Spleen (tissue), 7 donors: Measurements from ENCODE around the gene S1PR2.

Source experiments
- POLR2A ChIP-seq, 3 donors: fragments of 450-650 bp; IDR thresholded peaks; one replicate each; pipeline ENCODE4 v1.5.1; 2017; ENCODE audit warnings: antibody characterized with exemption in 3 of 3, mild to moderate bottlenecking in 1 of 3
- POLR2AphosphoS5 ChIP-seq, 3 donors: sonication (generic); formaldehyde crosslinking; IDR thresholded peaks; one replicate each; pipeline ENCODE4 v1.5.1; 2017; ENCODE audit warnings: antibody characterized with exemption in 3 of 3
- TF ChIP-seq, protein P1 (sequence below), 11 experiments: fragments of 200-600 bp in 7 of 11; fragments of 450-650 bp in 4 of 11; sonication (generic) in 4 of 11; IDR thresholded peaks in 8 of 11; conservative IDR thresholded peaks in 3 of 11; 1 replicate in 7 of 11; 2 replicates in 4 of 11; pipeline versions ENCODE4 v1.4.0 to v1.8.0; 2016 to 2021; ENCODE audit warnings: antibody characterized with exemption in 11 of 11, inconsistent platforms in 4 of 11, mild to moderate bottlenecking in 1 of 11
- donor health status: DM: no; HTN: no; CAD: no; lungs with moderate emphysema.
- donor health status: DM: no; HTN: no; CAD: no.
- donor health status: DM: no; HTN: no; CAD: no.

DNA sequence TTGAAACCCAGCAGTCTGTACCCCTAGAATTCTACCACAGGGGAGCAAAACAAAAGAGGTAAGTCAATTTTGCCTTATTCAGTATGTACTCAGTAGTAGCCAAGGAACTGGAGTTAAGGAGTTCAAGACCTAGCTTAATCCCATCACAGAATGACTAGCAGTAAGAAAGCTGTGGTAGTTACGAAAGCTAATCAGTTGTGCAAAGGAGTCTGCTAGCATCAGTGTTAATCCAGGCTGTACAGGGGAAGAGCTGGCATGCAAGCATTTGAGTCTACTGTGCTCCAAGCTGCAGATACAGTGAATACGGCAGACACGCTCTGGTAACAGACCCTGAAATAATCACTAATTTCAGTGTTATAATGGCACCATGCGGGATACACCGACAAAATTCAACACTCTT is 41.1 kb downstream of the S1PR2 start:
- TF ChIP-seq, protein P1, sequence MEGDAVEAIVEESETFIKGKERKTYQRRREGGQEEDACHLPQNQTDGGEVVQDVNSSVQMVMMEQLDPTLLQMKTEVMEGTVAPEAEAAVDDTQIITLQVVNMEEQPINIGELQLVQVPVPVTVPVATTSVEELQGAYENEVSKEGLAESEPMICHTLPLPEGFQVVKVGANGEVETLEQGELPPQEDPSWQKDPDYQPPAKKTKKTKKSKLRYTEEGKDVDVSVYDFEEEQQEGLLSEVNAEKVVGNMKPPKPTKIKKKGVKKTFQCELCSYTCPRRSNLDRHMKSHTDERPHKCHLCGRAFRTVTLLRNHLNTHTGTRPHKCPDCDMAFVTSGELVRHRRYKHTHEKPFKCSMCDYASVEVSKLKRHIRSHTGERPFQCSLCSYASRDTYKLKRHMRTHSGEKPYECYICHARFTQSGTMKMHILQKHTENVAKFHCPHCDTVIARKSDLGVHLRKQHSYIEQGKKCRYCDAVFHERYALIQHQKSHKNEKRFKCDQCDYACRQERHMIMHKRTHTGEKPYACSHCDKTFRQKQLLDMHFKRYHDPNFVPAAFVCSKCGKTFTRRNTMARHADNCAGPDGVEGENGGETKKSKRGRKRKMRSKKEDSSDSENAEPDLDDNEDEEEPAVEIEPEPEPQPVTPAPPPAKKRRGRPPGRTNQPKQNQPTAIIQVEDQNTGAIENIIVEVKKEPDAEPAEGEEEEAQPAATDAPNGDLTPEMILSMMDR (IDR thresholded peaks at IDR 0.05 in 8 of 11, conservative IDR thresholded peaks at IDR 0.05 in 3 of 11), result no peak
- TF ChIP-seq POLR2A (IDR thresholded peaks at IDR 0.05), result no peak
- no peak for TF ChIP-seq POLR2AphosphoS5 (IDR thresholded peaks at IDR 0.05)
